GM18502 (cell line): ENCODE data around the gene DTX4.

Source experiments
- ATAC-seq: cut with Tn5 transposase; IDR thresholded peaks from one replicate; pipeline ENCODE4 v1.9.1; 2021; ENCODE audit warnings: mild to moderate bottlenecking; ENCODE audit not compliant: unreplicated experiment, poor library complexity

DTX4 gene

GRCh38 chr11:59172345-59173079, 580 bp downstream of the DTX4 start:
- ATAC-seq, result peak; percentile 38

DNA sequence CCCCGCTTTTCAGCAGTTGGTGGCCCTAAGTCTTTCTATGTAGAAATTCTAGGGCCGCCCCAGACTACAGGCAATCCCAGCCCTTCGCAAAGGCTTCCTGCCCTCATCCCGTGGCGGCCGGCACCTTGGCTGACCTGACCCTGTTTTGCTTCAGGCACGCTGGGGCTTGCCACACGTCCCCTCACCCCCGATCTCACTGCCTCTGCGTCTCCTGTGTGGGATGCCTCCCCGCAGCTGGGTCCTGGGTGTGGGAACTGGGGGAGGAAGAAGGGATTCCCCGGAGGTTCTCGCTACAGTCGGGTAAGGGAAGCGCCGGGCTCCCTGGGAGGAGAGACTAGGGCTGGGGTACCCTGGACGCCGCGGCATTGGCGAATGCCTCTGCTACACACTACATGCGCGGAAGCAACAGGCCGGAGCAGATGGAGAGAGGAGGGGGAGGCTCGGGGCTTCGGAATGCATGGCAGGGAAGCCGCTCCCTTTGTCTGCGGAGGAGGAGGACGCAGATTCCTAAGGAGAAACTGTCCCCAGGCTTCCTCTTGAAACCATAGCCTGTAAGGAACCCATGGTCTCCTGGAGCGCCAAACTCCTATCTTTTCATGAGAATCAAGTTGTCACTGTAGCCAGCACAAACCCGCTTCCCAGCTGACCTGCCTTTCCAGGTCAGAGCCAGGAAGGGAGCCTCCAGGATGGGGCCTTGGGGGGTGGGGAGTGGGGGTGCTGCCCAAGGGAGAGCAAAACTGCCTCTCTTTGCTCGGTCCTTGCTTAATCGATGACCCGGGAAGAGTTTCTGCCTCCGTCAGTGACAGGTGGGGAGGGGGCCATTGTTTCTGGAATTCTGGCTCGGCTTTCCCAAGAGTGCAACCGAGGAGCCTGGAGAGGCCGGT, 1.4 kb downstream of the DTX4 start:
- no peak for ATAC-seq

- no peak for ATAC-seq
These were observed 2.2 kb downstream of the DTX4 start for GRCh38 chr11:59173964-59174663.

DNA sequence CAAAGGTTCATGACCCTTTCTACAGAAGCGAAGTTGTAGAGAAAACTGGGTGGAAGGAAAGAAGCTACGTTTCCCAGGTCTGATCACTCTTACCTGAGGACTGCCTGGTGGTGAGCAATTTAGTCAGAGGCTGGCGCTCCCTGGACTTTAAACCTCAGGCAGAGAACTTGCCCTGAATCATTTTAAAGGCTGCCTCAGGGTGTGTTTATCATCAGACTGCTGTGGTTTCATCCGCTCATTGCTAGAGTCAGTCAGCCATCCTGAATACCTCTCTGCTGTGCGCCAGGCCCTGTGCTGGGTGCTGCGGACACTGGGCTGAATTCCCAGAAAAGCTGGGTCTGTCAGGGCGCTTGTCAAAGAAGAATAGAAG, 2.7 kb downstream of the DTX4 start:
- no peak for ATAC-seq

GRCh38 chr11:59175091-59175501, 3.2 kb downstream of the DTX4 start:
- no peak for ATAC-seq

DNA sequence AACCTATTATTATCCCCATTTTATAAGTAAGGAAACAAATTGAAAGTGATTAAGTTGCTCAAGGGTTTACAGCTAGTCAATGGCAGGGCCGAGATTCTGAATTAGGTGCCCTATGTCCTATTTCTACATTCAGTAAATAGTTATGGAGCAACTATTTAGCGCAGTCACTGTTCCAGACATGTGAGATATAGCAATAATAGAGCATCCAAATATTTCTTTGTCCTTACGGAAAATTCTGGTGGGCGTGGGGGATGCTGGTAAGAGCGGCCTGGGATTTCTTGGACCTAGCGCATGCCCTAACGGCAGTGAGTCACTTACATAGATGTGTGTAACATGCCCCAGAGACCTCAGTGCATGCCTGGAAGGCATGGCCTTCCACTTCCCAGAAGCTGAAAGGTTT, 4.4 kb downstream of the DTX4 start:
- no peak for ATAC-seq

- no peak for ATAC-seq
These were observed 6.5 kb downstream of the DTX4 start for GRCh38 chr11:59178402-59178801.

GRCh38 chr11:59179121-59179520, 7.2 kb downstream of the DTX4 start:
- no peak for ATAC-seq

DNA sequence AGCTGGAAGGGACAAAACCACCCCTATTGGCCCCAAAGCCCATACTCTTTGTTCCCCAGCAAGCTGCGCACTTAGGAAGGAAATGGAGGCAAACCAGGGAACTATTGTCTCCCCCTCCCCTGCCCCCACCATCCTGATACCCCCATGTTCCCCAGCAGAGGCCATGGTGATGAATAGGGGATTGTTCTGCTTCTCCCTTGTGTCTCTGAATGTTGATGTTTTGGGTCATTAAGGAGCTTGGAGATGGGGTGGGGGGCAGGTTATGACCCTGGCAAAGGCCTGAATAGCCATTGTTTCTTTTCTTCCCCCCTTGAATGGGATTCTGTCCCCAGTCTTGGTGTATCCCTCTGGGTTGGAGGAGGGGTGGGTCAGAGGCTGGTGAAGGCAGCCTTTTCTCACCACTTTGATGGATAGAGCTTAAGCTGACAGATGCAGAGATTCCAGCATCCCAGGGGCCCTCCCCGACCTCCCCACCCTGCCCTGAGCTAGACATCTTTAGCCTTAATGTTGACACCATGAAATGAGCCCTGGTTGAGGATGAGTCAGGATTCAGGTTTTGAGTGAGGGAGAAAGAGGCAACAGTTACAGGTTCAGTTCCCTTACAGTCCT, 8.3 kb downstream of the DTX4 start:
- no peak for ATAC-seq

GRCh38 chr11:59180907-59181306, 9.0 kb downstream of the DTX4 start:
- ATAC-seq, result no peak

DNA sequence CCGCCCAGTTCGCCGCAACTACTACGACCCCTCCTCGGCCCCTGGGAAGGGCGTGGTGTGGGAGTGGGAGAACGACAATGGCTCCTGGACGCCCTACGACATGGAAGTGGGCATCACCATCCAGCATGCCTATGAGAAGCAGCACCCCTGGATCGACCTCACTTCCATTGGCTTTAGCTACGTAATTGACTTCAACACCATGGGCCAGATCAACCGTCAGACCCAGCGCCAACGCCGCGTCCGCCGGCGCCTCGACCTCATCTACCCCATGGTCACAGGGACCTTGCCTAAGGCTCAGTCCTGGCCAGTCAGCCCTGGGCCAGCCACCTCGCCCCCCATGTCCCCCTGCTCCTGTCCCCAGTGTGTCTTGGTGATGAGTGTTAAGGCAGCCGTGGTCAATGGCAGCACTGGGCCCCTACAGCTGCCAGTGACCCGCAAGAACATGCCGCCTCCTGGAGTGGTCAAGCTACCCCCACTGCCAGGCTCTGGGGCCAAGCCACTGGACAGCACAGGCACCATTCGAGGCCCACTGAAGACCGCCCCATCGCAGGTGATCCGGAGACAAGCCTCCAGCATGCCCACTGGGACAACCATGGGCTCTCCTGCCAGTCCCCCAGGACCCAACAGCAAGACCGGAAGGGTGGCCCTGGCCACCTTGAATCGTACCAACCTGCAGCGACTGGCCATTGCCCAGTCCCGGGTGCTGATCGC, 10.0 kb downstream of the DTX4 start:
- no peak for ATAC-seq

DNA sequence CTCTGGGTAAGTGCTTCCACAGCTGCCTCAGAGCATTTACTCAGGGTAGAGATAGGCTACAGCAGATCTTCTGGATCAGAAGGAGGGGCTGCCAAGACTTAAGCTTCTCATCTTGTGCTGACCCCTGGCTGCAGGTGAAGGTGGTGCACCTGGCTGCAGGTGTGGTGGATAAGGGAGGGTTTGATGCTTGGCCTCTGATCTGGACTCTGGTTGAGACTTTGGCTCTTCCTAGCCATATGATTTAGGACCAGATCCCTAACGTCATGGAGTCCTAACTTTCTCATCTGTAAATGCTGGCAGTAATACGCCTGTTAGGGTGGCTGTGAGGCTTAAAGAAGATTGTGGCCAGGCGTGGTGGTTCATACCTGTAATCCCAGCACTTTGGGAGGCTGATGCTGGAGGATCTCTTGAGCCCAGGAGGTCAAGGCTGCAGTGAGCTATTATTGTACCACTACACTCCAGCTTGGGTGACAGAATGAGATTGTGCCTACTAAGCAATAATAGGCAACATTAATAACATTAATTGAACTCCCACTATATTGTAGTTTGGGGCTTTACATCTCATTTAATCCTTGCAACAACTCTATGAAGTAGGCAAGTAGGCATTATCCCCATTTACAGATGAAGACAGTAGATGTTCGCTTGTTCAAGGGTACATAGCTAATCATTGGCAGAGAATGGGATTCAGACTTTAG, 10.7 kb downstream of the DTX4 start:
- peak; percentile 57 for ATAC-seq

GRCh38 chr11:59183771-59184170, 11.8 kb downstream of the DTX4 start:
- ATAC-seq, result no peak

DNA sequence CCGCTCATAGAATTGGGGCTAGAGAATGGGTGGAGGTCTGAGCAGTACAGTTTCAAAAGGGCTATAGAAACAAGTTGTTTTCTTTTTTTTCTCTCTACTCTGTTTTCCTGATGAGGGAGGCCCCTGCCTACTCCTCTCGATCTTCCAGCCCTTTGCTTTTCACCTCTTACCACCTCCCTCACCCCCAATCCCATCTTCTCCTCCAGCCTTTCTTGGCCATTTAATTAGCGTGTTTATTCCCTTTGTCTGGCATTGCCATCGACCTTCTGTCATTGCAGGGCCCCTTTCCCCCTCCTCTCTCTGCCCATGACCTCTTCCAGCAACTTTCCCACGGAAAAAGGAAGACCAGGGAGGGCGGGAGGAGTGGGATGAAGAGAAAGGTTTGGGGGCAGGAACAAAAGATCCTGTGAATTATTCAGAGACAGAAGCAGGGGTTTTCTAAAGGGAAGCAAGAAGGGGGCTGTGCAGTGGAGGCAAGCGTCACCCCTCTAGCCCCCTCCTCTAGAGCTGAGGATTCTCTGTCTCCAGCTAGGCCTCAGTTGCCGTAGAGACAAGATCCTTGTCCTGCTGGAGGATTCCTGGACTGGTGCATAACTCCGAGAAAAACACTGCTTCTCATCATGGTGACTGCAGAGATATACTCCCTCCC, 12.9 kb downstream of the DTX4 start:
- no peak for ATAC-seq

- ATAC-seq, result no peak
These were observed 13.5 kb downstream of the DTX4 start for GRCh38 chr11:59185386-59185945.

- ATAC-seq, result peak; percentile 72
These were observed 14.2 kb downstream of the DTX4 start for GRCh38 chr11:59186130-59186594.

DNA sequence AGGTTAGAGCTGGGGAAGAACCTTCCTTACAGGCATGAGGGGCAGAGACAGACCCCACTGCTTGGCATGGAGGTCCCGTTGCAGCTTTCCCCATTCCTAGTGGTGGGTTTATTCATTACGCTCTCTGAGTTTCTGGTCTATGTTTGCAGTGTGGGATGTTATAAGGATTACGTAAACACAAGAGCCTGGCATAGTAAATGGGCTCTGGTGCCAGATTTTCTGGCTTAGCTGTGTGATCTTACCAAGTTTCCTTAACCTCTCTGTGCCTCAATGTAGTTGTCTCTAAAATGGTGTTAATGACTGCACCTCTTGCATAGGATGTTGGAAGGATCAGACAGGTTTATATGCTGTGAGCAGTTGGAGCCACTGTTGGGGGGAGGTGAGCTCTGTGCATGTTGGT, 15.1 kb downstream of the DTX4 start:
- ATAC-seq, result no peak

DNA sequence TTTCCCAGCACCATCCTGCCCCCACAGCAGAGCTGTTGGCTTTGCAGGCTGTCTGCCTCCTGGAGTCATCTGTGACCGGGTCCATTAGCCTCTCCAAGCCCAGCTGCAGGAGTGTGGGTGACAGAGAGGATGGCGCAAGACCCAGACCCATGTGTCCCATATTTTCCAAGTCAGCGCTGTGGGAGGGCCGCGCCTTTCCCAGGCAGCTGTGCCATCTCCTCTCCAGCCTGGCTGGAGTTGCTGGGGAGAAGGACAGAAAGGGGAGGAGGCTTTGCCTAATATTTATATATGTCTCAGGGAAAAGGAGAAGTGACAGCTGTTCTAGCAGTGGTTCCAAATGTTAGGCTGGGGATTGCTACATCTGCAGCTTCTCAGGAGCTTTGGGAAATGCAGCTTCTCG, 15.7 kb downstream of the DTX4 start:
- ATAC-seq, result no peak

- ATAC-seq, result no peak
These were observed 17.0 kb downstream of the DTX4 start for GRCh38 chr11:59188954-59189353.
